HL-60/S4 (cell line): Measurements from ENCODE around the gene TMIGD1.

ENCODE experiments used
- in situ Hi-C: fragments of 300-500 bp; cut with MboI; formaldehyde crosslinking; loops from 2 replicates; pipeline ENCODE4 v1.14.3; 2022; ENCODE audit warnings: low sequenced_read_pairs

TMIGD1 gene

DNA sequence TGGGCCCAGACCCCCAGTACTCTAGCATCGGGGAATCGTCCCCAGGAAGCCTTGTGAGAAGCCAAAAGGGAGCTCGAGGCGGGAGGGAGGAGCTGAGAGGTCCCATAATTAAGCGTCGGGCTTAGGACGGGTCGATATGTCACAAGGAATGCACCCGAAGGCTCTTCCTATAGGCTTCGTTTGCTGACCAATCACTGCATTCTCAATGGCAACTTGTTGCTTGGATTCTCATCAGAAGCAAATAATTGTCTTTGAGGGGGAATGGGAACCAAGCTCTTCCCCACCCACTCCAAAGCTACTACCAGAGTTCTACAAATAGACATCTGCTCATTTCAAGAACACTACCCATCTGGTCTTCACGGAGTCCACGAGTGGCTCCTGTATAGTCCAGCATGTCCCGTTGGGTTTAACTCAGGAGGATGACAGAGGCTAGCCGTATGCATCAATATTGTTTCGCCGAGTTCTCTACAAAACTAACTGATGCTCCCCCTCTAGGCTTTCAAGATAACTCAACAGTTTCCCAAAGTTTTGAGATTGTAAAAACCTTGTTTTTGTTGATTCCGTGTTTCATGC lies 41.5 kb downstream of the TMIGD1 start:
- in situ Hi-C loops, result no loop called here

DNA sequence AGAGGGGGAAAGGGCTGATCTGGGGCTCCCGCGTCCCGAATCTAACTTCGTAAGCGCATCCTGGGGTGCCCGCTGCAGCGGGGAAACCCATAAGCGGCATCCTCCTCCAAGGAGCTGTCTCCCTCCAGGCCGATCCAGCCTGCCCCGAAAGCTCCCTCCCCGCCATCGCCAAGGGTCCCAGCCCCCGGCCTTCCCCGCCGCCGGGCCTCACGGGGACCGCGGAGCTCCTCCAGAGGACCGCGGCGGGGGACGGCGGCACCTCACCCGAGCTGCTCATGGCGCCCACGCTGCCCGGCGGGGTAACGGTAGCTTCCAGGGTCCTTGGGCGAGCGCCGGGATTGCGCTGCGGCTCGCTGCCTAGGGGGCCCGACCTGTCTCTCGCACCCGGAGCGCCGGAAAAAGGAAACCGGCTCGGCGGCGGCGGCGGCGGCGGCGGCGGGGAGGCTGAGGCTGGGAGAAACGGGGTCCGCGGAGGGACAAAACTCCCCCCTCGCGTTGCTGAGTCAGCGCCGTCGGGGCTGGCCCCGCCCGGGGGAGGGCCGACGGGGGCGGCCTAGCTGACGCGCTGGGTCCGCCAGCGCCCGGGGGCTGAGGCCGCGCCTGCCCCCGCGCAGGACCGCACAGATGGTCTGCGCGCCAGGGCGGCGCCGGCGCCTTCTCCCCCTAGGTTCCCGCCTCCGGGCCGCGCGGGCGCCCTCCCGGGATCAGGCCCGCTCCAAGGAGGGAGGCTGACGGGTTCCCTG lies 42.1 kb downstream of the TMIGD1 start, which contains the start of gene BLMH:
BLMH (minus strand) TSS at position 402 of the 743 bp plus-strand sequence; CDS start at position 277, 125 bp downstream.
- in situ Hi-C loops, result no loop called here

DNA sequence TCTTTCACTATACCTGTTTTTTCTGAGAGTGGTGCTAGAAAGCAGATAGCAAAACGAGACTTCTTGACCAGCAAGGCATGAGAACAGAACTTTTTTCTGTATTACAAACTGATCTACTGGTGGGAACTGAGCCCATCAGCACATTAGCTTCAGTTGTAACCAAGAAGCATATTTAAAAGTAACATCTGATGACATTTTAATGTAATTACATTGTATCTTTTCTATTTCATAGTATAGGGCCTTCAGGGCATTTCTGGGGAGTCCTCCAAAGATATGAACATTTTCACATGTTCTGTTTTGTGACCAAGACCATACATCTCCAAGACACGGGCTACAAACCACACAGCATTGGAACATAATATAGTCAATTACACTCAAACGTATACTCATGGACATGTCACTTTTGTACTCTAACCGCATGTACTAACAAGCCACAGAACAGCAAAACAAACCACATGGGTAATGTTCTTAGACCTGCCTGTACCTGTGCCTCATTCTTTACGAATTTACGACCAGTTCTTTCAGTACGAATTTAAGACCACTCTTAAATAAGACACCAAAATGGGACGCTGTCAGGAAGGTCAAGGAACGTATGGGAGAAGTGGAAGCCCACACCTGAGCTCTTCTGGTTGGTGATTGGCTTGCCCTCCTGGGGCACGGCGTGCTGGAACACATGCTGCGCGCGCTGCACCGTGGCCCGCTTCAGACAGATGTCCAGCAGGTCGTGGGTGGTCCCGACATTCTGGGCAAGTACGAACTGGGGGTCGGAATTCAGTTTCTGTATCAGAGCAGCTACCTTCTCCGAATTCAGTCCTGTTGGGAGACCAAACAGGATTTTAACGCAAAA lies 42.9 kb downstream of the TMIGD1 start:
- in situ Hi-C loops, result no loop called here

DNA sequence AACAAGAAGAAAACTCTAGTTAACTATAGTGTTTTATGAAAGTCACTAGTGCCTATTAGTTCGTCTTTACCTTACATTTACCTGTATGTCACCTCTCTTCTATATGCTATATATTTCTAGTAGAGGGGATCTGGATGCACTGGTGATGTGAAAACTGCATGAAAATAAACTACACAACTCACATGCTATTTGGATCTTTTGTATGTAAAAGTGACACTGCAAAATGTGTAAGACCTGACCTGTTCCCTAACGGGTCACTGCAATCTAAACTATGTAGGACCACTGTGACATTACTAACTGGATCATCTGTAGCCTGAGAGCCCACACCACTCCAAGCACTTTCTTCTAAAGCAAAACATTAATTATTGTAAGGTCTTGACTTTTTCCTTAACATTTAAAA lies 43.8 kb downstream of the TMIGD1 start:
- in situ Hi-C loops, result no loop called here

DNA sequence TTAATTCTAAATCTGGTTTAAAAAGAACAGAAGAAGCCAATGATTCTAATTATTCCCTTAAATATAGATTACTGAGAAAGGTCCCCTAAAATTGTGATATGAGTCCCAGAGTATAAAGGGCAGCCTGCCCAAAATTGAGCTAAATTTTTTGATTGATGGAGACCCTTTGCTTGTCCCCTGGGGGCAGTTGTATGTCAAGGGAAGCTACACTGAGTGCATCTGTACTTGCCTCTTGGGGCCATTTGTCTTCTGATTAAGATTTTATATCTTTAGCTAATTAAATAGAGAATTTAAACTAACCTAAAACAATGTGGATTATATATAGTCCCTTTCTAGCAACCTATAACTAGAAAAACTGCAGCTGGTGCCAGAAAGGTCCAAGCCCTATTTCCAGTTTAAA lies 54.7 kb downstream of the TMIGD1 start:
- in situ Hi-C loops, result no loop called here

DNA sequence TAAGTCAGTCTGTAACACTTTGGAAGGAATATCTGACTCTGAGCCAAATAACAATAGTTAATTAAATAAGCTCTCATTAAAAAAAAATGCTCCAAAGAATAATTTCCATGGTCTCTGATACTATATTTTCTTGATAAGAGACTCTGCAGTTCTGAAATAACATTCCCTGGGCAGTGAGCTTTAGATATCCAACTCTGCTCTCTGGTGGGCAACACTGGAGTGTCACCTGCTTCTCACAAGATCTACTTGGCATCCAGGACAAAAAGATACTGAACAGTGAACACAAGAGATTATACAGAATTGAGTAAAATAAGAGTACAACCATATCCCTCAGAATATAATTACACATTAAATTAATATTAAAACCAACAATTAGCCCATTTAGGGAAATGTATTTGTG lies 55.8 kb downstream of the TMIGD1 start:
- in situ Hi-C loops, result no loop called here

DNA sequence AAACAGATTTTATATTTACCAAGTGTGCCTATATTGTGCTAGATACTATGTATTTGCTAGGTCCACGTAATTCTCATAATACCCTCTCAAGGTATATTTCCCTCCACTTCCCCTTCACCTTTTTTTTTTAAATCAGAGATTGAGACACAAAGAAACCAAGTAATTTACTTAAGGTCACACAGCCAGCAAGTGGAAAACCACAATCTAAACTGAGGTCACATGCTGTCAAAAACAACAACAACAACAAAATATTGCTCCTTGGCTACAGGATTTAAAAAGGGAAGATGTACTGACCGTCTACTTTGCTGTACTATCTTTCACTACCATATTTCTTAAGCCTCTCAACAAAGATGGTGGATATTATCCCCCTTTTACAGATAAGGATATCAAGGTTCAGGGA lies 57.9 kb downstream of the TMIGD1 start:
- in situ Hi-C loops, result no loop called here

DNA sequence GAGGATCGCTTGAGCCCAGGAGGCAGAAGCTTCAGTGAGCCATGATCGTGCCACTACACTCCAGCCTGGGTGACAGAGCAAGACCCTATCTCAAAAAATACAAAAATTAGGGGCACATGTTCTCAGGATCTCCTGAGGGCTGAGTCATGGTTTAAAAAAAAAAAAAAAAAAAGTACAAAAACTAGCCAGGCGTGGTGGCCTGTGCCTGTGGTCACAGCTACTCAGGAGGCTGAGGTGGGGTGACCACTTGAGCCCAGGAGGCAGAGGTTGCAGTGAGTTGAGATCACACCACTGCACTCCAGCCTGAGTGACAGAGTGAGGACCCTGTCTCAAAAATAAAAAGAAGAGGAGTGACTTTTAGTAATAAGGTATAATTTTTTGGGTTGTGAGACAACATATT lies 59.0 kb downstream of the TMIGD1 start:
- in situ Hi-C loops, result no loop called here

DNA sequence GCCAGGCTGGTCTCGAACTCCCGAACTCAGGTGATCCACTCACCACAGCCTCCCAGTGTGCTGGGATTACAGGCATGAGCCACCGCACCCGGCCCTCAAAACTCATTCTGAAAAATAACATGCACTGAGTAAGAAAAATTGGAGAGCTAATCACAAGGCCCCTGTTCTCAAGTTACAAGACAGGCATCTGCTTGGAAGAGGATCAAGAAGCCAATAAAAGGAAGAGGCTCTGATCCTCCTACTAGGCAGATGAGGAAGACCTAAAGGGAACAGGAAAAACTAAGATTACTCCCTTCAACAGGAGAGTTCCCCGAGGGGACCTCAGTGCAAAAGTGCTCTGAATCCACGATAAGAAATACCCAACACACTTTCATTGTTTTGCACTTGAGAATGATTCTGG lies 60.5 kb downstream of the TMIGD1 start:
- in situ Hi-C loops, result no loop called here

DNA sequence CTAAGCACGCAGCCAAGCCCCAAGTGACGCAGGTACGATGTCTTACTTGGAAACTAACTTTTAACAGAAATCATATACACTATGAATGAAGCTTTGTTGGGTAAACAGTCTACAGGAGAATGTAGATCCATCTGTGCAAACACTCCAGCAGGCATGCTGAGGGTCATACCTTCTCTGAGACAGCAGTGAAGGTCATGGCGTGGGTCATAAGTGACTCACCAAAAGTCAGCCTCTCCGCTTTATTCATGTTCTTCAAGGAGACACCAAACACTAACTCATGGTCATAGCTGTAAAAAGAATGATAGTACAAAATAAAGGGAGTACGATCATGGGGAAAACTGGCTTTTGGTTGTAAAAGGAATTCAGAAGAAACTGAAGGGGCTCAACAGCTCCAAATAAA lies 62.8 kb downstream of the TMIGD1 start:
- in situ Hi-C loops, result no loop called here

DNA sequence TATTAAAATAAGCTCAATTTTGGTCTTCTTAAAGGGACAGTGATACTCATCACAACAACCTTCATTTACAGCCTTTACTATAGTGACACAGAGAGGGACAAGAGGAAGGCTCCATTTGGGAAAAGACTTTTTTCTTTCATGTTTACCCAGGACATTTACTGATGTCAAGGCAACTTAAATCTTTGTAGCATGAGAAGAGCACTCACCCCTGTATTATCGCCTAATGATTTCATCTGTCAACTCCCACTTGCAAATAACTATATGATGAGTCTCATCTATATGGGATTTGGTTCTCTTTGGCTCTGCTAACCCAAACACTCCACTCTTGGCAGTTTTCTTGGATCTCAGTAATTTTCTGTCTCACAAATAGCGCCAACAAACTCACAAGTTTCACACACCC lies 66.2 kb downstream of the TMIGD1 start:
- in situ Hi-C loops, result no loop called here
